ENCODE data around the gene ARPC3. TPM values are rescaled to one million over a fixed set of nuclear protein-coding genes. Genes with fewer than 3 reads are reported as not detected.

ARPC3 gene
- total and polyA plus RNA-seq, 9 of the 15 experiments (the other 6 are each of a cell fraction or from before 2014, with no cell fraction given) = 74.2 to 575 (median 345) TPM

- TF ChIP-seq ZNF445 (CRISPR knock-in tag; IDR thresholded peaks at IDR 0.05; ENCODE audit: low read depth) = no peak
- no peak for TF ChIP-seq CHCHD3 (CRISPR knock-in tag; IDR thresholded peaks at IDR 0.05)
- peak; percentile 85 for TF ChIP-seq TOE1 (IDR thresholded peaks at IDR 0.05; ENCODE audit: borderline replicate concordance)
- no peak for TF ChIP-seq TOE1 (CRISPR knock-in tag; IDR thresholded peaks at IDR 0.05; ENCODE audit: borderline replicate concordance, low read depth)
- 0 out of 2 replicates have a peak, but pooled peaks have one; percentile 5 for TF ChIP-seq TEAD2 (tag; IDR thresholded peaks at IDR 0.05)
- peak; percentile 78 for TF ChIP-seq U2AF1 (optimal IDR thresholded peaks at IDR 0.05; ENCODE audit: low read depth, low read length)
- peak; percentile 85 for TF ChIP-seq MECOM (CRISPR knock-in tag; IDR thresholded peaks at IDR 0.05)
- peak; percentile 19 for TF ChIP-seq FOS (IDR thresholded peaks at IDR 0.05; ENCODE audit: extremely low read depth, insufficient read length)
- TF ChIP-seq RREB1 (CRISPR knock-in tag; IDR thresholded peaks at IDR 0.05) = peak; percentile 72; the same call in 1 of the 2 replicates
- no peak; a peak in 1 of 4 replicates for TF ChIP-seq RAD21 (CRISPR knock-in tag; conservative IDR thresholded peaks at IDR 0.05 in 1 of 2, IDR thresholded peaks at IDR 0.05 in 1 of 2)
- no peak for TF ChIP-seq KLF10 (CRISPR knock-in tag; IDR thresholded peaks at IDR 0.05)
- TF ChIP-seq TAF7 (tag; IDR thresholded peaks at IDR 0.05) = peak; percentile 41; the same call in 1 of the 2 replicates
- peak; percentile 85 for TF ChIP-seq C11orf30 (IDR thresholded peaks at IDR 0.05; ENCODE audit: low read depth)
- no peak for TF ChIP-seq ERF (CRISPR knock-in tag; IDR thresholded peaks at IDR 0.05)
- 0 out of 2 replicates have a peak, but pooled peaks have one; percentile 15 for TF ChIP-seq KDM2B (CRISPR knock-in tag; IDR thresholded peaks at IDR 0.05)
- no peak for TF ChIP-seq HMBOX1 (IDR thresholded peaks at IDR 0.05)
- no peak for TF ChIP-seq MCM2 (IDR thresholded peaks at IDR 0.05; ENCODE audit: low read depth)
- TF ChIP-seq HIVEP1 (CRISPR knock-in tag; IDR thresholded peaks at IDR 0.05) = no peak
- TF ChIP-seq, protein P1, sequence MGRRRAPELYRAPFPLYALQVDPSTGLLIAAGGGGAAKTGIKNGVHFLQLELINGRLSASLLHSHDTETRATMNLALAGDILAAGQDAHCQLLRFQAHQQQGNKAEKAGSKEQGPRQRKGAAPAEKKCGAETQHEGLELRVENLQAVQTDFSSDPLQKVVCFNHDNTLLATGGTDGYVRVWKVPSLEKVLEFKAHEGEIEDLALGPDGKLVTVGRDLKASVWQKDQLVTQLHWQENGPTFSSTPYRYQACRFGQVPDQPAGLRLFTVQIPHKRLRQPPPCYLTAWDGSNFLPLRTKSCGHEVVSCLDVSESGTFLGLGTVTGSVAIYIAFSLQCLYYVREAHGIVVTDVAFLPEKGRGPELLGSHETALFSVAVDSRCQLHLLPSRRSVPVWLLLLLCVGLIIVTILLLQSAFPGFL (CRISPR knock-in tag; IDR thresholded peaks at IDR 0.05) = no peak
- no peak for TF ChIP-seq ZNF75A (CRISPR knock-in tag; IDR thresholded peaks at IDR 0.05)
- TF ChIP-seq ZNF324 (CRISPR knock-in tag; IDR thresholded peaks at IDR 0.05) = no peak
- no peak for TF ChIP-seq ZFPM2 (CRISPR knock-in tag; IDR thresholded peaks at IDR 0.05)
These were observed 18.3 kb upstream of the ARPC3 start, which contains the start of the genes FAM216A and GPN3 (continued) for GRCh38 chr12:110468214-110469048.
